ENCODE data around the gene ANKS3.

ANKS3 gene

GRCh38 chr16:4760221-4760910, 26.3 kb upstream of the ANKS3 start:
- no peak for DNase-seq (ENCODE audit: low read depth)
- TF ChIP-seq, protein P1, sequence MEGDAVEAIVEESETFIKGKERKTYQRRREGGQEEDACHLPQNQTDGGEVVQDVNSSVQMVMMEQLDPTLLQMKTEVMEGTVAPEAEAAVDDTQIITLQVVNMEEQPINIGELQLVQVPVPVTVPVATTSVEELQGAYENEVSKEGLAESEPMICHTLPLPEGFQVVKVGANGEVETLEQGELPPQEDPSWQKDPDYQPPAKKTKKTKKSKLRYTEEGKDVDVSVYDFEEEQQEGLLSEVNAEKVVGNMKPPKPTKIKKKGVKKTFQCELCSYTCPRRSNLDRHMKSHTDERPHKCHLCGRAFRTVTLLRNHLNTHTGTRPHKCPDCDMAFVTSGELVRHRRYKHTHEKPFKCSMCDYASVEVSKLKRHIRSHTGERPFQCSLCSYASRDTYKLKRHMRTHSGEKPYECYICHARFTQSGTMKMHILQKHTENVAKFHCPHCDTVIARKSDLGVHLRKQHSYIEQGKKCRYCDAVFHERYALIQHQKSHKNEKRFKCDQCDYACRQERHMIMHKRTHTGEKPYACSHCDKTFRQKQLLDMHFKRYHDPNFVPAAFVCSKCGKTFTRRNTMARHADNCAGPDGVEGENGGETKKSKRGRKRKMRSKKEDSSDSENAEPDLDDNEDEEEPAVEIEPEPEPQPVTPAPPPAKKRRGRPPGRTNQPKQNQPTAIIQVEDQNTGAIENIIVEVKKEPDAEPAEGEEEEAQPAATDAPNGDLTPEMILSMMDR (IDR thresholded peaks at IDR 0.05; ENCODE audit: low read depth, low read length, missing control alignments): no peak
- H3K4me3 ChIP-seq (ENCODE audit: low read depth, low read length): no peak overlapping the region
- in situ Hi-C loops (cut with HindIII; ENCODE audit: low sequenced_read_pairs): no loop called here

DNA sequence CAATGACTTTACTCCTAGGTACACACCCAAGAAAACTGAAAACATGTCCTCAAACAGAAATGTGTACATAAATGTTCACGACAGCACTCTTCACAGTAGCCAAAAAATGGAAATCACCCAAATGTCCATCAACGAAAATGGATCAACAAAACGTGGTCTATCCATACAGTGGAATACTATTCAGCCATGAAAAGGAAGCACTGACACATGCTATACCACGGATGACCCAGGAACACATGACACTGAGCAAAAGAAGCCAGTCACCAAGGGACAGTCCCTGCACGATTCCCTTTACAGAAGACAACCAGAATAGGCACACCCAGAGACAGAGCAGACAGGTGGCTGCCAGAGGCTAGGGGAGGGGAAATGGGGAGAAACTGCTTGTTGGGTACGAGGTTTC, 21.6 kb upstream of the ANKS3 start:
- in situ Hi-C loops (cut with HindIII; ENCODE audit: low sequenced_read_pairs): no loop called here
- DNase-seq (ENCODE audit: low read depth): no peak
- TF ChIP-seq, protein P1 (IDR thresholded peaks at IDR 0.05; ENCODE audit: low read depth, low read length, missing control alignments): no peak

GRCh38 chr16:4754865-4755264, 20.8 kb upstream of the ANKS3 start:
- TF ChIP-seq, protein P1 (IDR thresholded peaks at IDR 0.05; ENCODE audit: low read depth, low read length, missing control alignments): no peak
- H3K4me3 ChIP-seq (ENCODE audit: low read depth, low read length): no peak overlapping the region
- no peak for DNase-seq (ENCODE audit: low read depth)
- in situ Hi-C loops (cut with HindIII; ENCODE audit: low sequenced_read_pairs): no loop called here

More for the DNA sequence above, 21.6 kb upstream of the ANKS3 start:
- H3K4me3 ChIP-seq (ENCODE audit: low read depth, low read length): no peak overlapping the region

GRCh38 chr16:4753227-4753626, 19.2 kb upstream of the ANKS3 start:
- TF ChIP-seq, protein P1 (IDR thresholded peaks at IDR 0.05; ENCODE audit: low read depth, low read length, missing control alignments): no peak
- no peak for DNase-seq (ENCODE audit: low read depth)
- no peak overlapping the region for H3K4me3 ChIP-seq (ENCODE audit: low read depth, low read length)
- in situ Hi-C loops (cut with HindIII; ENCODE audit: low sequenced_read_pairs): no loop called here

DNA sequence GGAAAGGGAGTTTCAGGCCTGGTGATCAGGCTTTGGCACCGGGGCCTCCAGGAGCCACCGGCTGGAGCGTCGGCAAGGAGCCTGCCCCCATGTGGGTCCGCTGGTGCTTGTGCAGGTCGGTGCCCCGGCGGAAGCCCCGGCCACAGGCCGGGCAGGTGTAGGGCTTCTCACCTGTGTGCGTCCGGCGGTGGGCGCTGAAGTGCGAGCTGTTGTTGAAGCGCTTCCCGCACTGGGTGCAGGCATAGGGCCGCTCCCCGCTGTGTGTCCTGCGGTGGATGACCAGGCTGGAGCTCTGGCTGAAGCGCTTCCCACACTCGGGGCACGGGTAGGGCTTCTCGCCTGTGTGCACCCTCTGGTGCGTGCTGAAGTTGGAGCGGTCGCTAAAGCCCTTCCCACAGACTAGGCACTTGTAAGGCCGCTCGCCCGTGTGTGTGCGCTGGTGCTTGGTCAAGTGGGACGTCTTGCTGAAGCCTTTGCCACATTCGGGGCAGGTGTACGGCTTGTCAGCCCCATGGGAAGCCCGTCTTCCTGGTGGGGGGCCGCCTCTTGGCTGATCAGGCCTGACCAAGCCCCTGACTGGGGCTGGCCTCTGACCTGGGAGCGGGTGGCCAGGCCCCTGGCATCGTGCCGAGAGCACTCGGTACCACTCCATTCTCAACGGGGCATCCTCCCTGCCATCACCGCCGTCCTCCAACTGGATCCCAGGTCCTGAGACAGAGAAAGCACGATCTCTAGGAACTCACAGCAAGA, 18.5 kb upstream of the ANKS3 start:
- TF ChIP-seq, protein P1 (IDR thresholded peaks at IDR 0.05; ENCODE audit: low read depth, low read length, missing control alignments): no peak
- in situ Hi-C loops (cut with HindIII; ENCODE audit: low sequenced_read_pairs): no loop called here
- no peak overlapping the region for H3K4me3 ChIP-seq (ENCODE audit: low read depth, low read length)
- DNase-seq (ENCODE audit: low read depth): no peak

DNA sequence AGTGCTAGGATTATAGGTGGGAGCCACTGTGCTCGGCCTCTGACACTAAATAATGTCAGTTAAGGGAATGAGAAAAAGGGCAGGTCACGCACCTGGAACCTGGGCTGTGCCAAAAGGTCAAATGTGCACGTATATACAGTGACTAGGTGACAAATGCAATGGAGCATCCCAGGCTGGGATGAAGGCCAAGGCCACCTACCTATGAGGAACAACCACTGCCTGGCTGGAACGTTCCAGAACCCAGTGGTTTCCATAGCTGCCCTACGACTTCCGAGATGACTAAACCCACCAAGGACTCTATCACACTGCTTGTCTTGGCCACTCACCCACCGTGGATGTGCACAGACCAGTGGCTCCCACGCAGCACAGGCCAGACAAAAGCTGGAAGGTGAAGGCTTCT, 16.8 kb upstream of the ANKS3 start:
- no peak overlapping the region for H3K4me3 ChIP-seq (ENCODE audit: low read depth, low read length)
- DNase-seq (ENCODE audit: low read depth): no peak
- TF ChIP-seq, protein P1 (IDR thresholded peaks at IDR 0.05; ENCODE audit: low read depth, low read length, missing control alignments): no peak
- in situ Hi-C loops (cut with HindIII; ENCODE audit: low sequenced_read_pairs): no loop called here
